8988T (cell line): ENCODE results near the gene TRMT61A.

Experiments used
- DNase-seq: peaks from one replicate; pipeline ENCODE4 v3.0.0; 2011

Gene TRMT61A

DNA sequence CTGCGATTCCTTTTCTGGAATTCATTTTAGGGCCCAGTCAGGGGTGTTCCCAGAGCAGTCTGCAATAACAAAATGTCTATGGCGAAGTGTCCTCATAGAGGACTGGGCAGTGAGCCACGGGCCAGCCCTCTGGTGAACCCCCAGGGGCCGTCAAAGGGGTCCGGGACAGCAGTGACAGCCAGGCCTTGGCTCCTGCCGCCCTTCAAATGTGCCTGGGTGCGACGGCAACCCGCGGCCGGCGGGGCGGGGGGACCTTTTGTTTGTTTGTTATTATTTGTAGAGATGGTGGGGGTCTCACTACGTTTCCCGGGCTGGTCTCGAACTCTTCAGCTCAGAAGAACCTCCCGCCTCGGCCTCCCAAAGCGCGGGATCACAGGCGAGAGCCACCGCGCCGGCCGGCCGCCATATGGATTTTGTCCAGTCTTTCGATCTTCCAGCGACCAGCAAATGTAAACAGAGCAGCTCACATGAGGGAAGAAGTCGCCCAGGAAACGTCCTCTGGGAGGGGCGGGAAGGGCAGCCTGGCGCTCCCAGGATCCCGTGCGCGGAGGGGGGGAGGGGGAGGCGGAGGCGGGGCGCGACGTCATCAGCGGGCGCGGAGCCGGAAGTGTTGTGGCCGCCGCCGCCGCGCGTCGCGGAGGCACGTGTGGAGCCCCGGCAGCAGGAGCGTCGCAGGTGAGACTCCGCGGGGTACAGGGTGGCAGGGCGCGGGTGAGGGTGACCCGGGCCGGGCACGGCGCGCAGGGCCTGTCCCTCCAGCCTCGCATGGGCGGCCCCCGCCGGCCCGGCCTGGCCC, at the start of gene TRMT61A:
Gene TRMT61A, plus strand, starts transcription at position 610 of the 796 bp plus-strand sequence. CDS start 783 bp downstream, outside the sequence.
- DNase-seq = peak; percentile 99

DNA sequence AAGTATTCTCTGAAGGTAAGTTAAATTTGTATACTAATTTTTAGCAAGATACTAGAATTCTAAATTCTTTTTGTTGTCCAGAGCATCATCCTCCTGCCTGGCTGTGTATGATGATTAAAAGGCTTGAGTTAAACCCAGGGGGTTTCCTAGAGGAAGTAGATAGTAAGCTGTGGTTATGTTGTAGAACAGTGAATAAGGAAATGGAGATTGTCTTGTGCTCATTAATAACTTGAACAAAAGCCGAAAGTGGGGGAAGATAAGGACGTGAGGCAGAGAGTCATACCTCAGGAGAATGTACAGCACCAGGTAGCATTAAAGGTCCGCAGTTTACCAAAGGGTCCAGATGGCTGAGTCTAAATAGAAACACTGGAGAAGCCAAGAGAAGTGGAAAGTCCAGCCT, 48.4 kb upstream of the TRMT61A start:
- no peak for DNase-seq

DNA sequence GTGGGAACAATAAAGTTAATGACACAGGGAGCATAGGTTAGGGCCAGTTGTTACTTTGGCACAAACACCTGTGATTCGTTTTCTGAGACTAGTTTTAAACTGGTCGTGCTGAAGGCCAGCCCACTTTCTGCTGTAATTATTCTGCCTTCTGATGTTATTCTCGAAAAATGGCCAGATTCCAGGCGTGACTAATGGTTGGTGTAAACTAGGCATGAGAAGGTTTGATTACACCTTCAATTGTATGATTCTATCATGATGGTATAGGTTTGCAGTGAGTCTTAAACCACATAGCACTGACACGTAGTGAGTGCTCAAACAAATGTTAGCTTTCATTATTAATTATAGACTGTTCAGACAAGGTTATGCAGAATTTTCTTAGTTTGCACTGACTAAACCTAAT, 45.4 kb upstream of the TRMT61A start:
- DNase-seq = no peak

DNA sequence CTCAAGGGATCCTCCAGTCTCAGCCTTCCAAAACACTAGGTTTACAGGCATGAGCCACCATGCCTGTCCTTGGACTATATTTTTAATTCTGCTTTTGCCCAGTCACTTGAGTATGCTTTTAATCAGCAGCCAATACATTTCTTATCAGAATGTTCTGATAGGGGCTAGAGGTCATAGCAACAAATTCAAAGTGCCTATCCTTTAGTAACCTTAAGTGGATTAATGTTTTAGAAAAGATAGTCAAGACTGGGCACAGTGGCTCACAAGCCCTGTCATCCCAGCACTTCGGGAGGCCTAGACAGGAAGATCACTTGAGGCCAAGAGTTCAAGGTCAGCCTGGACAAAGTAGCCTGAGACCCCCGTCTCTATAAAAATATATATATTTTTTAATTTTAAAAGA, 43.5 kb upstream of the TRMT61A start:
- DNase-seq = no peak

DNA sequence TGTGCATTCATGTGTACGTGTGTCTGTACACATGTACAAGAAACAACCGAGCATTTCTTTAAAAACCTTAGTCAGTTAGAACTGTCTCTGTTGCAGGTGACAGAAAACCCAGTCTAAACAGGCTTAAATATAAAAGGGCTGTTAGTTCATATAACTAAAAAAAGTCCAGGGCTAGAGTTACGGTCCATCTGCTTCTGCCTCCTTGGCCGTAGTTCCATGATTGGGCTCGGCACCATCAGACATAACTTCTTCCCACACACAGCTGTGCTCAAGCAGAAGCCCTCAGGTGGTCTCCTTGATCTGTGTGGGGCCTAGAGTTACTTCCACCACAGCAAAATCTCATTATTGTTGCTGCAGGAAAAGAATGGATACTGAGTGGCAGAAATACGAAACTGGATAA, 40.9 kb upstream of the TRMT61A start:
- no peak for DNase-seq

DNA sequence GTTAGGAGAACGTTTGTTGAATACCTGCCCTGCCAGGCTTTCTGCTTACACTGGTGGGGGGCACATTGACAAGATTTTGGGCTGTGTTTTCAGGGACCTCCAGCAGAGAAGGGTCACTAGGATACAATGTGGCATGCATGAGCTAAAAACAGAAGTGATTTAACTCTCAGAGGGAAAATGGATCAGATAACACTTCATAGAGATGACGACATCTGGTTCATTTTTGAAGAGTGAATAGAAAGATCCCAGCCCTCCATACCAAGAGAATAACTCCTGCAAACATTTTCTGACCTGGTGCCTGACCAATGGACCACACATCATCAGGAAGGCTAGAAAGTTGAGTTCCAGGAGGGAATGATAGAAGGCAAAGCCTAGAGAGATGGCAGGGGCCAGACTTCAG, 40.0 kb upstream of the TRMT61A start:
- DNase-seq = no peak

DNA sequence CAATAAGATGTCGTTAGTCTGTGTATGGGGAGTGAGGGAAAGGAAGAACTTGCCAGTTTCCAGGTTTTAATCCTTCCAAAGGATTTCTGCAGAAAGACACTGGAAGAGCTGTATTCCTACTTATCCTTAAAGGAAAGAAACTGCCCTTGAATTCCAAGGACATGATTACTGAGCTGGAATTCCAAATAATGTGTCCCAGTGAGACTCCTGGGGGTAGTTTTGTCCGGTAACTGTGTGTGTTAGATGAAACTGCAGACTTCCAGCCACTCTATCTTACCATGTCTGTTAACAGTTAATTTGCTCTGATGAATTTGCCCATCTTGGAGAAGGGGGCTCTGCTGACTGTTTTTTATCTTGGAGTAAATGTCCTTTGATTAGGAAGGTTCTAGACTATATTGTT, 39.4 kb upstream of the TRMT61A start:
- DNase-seq = no peak

DNA sequence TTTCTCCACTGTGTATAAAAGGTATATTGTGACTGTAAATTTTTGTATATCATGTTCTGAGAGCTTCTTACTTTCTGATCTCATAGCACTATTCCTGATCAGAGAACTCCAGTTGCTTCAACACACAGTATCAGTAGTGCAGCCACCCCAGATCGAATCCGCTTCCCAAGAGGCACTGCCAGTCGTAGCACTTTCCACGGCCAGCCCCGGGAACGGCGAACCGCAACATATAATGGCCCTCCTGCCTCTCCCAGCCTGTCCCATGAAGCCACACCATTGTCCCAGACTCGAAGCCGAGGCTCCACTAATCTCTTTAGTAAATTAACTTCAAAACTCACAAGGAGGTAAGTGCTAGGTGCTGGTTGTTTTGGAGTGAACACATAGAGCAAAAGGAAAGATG, 37.3 kb upstream of the TRMT61A start:
- no peak for DNase-seq

DNA sequence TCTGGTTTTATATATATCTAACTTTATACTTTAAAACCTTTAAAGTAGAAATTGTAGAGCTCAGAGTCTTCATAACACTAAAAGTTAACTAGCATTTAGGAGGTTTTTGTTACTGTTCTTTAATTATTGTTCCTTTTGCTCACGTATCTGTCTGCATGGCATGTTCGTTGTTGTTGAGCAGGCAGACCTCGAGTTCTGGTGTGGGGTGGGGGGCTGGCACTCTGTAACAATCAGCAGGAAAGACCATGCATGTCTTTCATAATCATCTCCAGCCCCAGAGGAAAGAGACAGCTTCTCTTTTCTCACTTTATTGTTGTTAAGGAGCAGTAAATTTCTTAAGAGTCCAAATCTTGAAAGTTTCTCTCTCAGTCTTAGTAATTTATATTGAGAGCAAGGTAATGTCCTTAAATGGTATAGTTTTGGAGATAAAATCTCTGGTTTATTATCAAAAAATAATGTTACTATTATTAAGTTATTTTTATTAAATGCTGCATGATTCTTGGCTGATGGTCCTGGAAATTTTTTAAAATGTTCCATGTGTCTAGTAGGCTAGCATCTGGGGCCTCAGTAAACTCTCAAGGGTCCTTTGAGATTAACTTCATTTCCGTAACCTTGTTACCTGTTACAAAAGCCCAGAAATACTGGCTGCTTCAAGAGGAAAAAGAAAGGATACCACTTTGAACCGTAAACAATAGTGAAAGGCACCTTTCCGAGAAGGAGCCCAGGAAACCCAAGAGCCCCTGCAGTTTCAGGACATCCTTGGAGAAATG, 36.7 kb upstream of the TRMT61A start:
- DNase-seq = no peak

DNA sequence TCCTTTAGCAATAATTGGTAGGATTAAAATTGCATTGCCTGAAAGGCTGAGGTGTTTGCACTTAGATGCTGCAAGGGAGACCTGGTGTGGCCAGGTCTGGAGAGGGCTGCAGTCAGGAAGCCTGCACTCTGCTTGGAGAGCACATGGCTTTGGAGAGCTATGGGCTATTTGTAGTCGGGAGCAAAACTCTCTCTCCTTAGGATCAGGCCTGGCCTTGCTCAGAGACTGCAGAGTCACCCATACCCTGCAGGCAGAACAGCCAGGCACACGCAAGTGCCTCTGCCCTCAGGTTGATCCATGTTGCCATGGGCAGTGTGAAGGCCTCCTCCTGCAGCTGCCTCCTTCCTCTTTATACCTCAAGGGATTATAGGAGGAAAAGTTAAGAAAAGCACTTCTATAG, 33.1 kb upstream of the TRMT61A start:
- DNase-seq = no peak

DNA sequence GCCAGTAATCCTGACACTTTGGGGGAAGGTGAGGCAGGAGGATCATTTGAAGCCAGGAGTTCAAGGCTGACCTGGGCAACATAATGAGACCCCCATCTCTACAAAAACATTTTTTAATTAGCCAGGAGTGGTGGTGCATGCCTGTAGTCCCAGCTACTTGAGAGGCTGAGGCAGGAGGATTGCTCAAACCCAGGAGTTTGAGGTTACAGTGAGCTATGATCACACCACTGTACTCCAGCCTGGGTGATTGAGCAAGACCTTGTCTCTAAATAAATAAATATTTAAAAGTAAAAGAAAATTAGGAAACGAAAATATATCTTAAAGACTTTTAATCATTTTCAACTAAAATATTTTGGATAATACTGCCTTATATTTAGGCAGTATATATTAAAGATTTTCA, 32.2 kb upstream of the TRMT61A start:
- DNase-seq = no peak

DNA sequence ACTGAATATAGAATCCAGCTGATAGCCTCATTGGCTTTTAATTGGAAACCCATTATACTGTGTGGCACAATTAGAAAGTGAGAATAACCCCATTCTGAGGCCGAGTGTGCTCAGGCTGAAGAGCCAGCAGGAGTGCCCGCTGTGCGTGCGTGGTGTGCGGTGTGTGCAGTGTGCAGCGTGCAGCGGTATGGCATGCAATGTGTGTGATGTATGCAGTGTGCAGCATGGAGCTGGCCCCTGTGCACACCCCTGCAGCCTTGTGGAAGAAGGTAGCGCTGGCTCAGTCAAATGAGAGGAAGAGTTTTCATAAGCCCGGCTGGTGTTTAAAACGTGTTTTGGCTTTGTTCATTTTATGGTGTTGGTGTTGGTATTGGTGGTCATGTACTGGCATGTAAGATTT, 29.3 kb upstream of the TRMT61A start:
- DNase-seq = no peak

DNA sequence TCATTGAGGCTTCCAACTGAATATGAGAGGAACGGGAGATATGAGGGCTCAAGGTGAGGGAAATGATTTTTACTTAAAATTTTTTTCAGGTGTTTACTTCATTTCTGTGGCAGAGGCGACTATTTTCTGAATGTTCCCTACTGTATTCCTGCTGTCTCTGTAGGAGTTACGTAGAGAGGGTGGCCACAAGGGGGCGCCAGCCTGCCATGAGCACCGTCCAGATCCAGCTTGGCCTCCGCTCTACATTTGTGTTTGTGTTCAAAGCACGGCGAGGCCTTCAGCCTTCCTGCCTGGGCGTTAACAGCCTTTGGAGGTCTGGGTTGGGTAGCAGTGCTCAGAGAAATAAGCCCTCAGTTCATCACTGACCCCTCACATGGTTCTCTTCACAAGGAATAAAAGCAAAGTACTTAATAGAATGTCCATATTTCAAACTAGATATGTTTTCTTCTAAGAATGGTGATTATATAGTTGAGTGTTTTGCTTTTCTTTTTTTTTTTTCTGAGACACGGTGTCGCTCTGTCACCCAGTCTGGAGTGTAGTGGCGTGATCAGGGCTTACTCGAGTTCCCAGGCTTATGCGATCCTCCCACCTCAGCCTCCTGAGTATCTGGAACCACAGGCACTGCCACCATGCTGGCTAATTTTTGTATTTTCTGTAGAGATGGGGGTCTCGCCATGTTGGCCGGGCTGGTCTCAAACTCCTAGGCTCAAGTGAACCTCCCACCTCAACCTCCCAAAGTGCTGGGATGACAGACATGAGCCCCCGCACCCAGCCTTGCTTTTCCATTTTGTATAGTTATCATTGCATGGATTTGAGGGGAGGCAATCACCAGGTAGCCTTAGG, 28.6 kb upstream of the TRMT61A start:
- peak; percentile 55 for DNase-seq

DNA sequence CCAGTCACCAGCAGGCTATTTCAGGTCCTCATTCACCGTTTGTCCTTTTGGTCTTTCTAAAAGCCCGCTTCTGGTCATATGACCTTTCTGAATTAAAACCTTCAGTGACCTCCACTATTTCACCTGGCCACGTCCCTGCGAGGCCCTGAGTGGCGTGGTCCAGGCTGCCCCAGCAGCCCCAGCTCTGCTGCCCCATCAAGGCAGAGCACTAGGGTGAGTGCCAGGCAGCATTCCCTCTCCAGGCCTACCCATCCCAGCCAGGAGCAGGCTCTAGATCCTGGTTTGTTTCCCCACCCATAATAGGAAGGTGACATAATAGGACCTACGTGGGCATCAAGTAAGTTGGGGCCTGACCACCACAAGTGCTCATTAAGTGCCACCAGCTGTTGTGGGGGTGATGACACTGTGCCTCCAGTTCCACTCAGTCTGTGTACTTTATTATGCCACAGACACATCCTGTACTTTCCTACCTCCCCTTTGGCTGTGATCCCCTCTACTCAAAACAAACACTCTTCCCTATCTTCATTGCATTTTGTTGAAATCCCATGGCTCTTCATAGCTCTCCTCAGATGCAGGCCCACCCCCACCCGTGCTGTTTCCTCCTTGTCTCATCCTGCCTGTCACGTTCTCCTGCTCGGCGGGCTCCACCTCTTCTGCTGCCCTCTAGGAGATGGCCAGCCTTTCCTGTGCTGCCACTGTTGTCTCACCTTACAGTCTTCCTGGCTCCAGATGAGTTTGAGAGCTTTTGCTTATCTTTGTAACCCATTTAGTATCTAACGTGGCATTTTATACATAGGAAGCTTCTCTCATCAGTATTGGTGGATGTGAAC, 27.7 kb upstream of the TRMT61A start:
- DNase-seq = no peak

DNA sequence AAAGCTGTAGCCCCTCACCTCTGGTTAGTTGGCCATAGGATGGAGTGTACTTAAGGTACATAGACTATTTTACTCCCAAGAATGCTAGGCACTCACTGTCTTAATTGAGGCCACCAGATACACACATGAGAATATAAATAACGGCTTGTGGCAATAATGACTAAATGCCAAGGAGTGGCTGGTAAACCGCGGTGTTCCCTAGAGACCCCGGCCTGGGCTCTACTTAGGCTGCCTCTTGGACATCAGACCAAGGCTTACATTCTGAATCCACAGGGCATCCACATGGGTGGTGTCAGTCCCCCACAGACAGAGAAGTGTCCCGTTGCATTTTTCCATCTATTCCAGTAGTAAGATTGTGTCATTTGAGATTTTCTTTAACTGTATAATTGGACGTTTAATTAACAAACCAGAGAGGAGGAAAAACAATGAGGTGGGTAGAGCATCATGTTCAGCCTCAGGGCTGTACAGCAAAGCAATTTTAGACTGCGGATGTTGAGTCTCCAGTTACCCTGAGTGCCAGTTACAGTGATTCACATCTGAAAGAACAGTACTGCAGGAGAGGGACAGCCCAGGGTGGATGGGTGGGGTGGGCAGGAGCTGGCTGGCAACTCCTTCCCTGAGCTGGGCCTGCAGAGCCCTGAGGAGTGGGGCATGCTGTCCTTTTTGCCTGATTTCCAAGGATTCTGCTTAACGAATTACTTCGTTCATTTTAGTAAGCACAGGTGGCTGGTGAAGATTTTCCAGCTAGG, 26.9 kb upstream of the TRMT61A start:
- DNase-seq = no peak

DNA sequence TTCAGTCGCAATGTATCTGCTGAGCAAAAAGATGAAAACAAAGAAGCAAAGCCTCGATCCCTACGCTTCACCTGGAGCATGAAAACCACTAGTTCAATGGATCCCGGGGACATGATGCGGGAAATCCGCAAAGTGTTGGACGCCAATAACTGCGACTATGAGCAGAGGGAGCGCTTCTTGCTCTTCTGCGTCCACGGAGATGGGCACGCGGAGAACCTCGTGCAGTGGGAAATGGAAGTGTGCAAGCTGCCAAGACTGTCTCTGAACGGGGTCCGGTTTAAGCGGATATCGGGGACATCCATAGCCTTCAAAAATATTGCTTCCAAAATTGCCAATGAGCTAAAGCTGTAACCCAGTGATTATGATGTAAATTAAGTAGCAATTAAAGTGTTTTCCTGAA, 26.1 kb upstream of the TRMT61A start:
- no peak for DNase-seq

DNA sequence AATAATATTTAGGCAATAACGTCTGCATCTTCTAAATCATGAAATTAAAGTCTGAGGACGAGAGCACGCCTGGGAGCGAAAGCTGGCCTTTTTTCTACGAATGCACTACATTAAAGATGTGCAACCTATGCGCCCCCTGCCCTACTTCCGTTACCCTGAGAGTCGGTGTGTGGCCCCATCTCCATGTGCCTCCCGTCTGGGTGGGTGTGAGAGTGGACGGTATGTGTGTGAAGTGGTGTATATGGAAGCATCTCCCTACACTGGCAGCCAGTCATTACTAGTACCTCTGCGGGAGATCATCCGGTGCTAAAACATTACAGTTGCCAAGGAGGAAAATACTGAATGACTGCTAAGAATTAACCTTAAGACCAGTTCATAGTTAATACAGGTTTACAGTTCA, 25.7 kb upstream of the TRMT61A start:
- DNase-seq = no peak

DNA sequence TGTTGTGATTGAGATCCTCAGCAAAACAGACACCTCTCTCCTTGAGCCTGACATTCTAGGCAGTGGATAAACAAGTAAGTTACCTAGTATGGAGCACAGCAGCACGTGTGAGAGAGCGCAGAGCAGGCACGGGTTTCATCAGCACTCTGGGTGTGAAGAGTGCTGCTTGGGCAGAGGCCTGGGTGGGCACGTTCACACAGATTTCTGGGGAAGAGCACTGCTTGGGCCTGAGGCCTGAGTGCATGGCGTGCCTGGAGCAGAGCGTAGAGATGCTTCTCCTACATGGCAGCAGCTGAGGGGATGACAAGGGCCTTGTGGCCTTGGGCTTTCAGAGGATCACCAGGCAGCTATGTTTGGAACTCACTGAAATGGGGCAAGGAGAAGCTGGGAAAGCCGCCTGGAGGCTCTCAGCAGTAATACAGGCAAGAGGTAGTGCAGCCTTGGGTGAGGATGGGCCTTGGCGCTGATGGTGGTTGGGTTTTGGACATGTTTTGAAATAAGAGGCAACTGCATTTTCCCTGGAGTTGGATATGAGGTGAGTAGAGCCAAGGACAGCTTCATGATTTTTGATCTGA, 23.9 kb upstream of the TRMT61A start:
- DNase-seq = peak; percentile 45

DNA sequence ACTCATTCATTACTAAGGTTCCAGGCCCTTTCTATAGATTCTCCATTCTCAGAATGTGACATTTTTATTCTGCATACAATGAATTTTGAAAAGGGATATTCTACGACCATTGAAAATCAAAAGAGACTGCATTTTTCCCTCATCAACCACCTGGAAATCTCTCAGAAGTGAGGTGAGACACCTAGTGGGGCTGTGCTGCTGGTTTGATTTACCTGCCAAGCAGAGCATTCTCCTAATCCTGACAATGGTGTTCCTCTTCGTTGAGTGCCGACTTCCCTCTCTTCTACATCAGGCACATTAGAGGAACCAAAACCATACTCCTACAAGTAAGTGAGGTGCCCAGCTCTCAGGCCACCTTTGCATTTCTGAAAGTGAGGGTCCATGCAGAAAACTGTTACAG, 21.2 kb upstream of the TRMT61A start:
- DNase-seq = no peak

DNA sequence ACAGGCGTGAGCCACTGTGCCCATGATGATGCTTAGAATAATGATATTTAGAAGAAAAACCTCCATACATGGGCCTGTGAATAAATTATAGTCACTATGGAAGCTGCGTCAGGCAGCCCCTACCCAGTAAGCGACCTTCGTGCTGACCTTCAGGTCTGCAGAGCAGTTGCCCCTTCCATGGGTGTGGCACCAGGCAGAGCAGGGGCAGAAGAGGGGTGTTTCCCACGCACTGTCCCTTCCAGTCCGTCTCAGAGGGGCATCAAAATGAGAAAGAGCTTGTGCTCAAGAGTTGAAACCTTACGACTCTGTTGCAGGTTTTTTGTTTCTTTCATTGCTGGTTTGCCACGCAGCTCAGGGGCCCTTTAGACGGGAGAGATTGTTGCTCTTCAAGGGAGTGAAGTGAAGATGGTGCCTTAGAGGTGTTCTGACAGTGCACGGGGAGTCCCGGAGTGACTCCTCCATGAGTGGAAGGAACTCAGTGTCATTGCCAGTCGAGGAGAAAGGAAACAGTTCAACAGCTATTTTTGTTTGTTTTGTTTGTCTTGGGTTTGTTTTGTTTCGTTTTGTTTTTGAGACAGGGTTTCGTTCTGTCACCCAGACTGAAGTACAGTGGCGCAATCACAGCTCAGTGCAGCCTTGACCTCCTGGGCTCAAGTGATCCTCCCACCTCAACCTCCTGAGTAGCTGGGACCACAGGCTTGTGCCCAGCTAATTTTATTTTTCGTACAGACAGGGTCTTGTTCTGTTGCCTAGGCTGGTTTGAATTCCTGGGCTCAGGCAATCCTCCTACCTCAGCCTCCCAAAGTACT, 20.3 kb upstream of the TRMT61A start:
- DNase-seq = no peak
